ENCODE data around the gene OR10X1.

- no peak for TF ChIP-seq SMC3 (conservative IDR thresholded peaks at IDR 0.05; ENCODE audit: poor library complexity)
- TF ChIP-seq, protein P1, sequence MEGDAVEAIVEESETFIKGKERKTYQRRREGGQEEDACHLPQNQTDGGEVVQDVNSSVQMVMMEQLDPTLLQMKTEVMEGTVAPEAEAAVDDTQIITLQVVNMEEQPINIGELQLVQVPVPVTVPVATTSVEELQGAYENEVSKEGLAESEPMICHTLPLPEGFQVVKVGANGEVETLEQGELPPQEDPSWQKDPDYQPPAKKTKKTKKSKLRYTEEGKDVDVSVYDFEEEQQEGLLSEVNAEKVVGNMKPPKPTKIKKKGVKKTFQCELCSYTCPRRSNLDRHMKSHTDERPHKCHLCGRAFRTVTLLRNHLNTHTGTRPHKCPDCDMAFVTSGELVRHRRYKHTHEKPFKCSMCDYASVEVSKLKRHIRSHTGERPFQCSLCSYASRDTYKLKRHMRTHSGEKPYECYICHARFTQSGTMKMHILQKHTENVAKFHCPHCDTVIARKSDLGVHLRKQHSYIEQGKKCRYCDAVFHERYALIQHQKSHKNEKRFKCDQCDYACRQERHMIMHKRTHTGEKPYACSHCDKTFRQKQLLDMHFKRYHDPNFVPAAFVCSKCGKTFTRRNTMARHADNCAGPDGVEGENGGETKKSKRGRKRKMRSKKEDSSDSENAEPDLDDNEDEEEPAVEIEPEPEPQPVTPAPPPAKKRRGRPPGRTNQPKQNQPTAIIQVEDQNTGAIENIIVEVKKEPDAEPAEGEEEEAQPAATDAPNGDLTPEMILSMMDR (IDR thresholded peaks at IDR 0.05; ENCODE audit: poor library complexity, severe bottlenecking): no peak
- no peak for TF ChIP-seq EZH2 (IDR thresholded peaks at IDR 0.05; ENCODE audit: borderline replicate concordance, insufficient read depth, low read length, poor library complexity, severe bottlenecking)
- TF ChIP-seq TAF1 (IDR thresholded peaks at IDR 0.05; ENCODE audit: low read depth): no peak
- peak; percentile 77 for TF ChIP-seq POLR2AphosphoS5 (IDR thresholded peaks at IDR 0.05)
- TF ChIP-seq EP300 (conservative IDR thresholded peaks at IDR 0.05; ENCODE audit: poor library complexity, severe bottlenecking): peak; percentile 96
- no peak for TF ChIP-seq RAD21 (conservative IDR thresholded peaks at IDR 0.05)
Measured at GRCh38 chr1:158613764-158614163, 34.1 kb upstream of the OR10X1 start.

Data from neural cell (in vitro differentiated cells).